ENCODE data around the gene ZNF385A.

- TF ChIP-seq EZH2 (IDR thresholded peaks at IDR 0.05; ENCODE audit: borderline replicate concordance, low read depth, low read length, poor library complexity, severe bottlenecking) (no peak), CTCF (conservative IDR thresholded peaks at IDR 0.05; ENCODE audit: low read depth, low read length) (no peak)
Observed at GRCh38 chr12:54340846-54341245, 43.7 kb downstream of the ZNF385A start.

Data from A673 (cell line).